ENCODE results near the gene CELSR1.

Gene CELSR1

GRCh38 chr22:46362203-46362933 is 175.1 kb downstream of the CELSR1 start:
- DNase-seq (ENCODE audit: low spot score) = no peak

GRCh38 chr22:46361826-46362202 is 175.6 kb downstream of the CELSR1 start:
- DNase-seq (ENCODE audit: low spot score) = no peak

GRCh38 chr22:46360891-46361290 is 176.5 kb downstream of the CELSR1 start:
- no peak for DNase-seq (ENCODE audit: low spot score)

GRCh38 chr22:46360097-46360496 is 177.3 kb downstream of the CELSR1 start:
- DNase-seq (ENCODE audit: low spot score) = no peak

- DNase-seq (ENCODE audit: low spot score) = no peak
These were observed 178.1 kb downstream of the CELSR1 start for GRCh38 chr22:46359362-46359761.

- DNase-seq (ENCODE audit: low spot score) = no peak
These were observed 178.7 kb downstream of the CELSR1 start for GRCh38 chr22:46358766-46359165.

GRCh38 chr22:46357711-46358520 is 179.5 kb downstream of the CELSR1 start:
- no peak for DNase-seq (ENCODE audit: low spot score)

GRCh38 chr22:46356496-46357480 is 180.6 kb downstream of the CELSR1 start:
- DNase-seq (ENCODE audit: low spot score) = no peak

- DNase-seq (ENCODE audit: low spot score) = no peak
These were observed 181.4 kb downstream of the CELSR1 start for GRCh38 chr22:46355996-46356471.

GRCh38 chr22:46355369-46355995 is 181.9 kb downstream of the CELSR1 start:
- peak; percentile 52 for DNase-seq (ENCODE audit: low spot score)

GRCh38 chr22:46354993-46355305 is 182.5 kb downstream of the CELSR1 start:
- no peak for DNase-seq (ENCODE audit: low spot score)

- no peak for DNase-seq (ENCODE audit: low spot score)
These were observed 183.0 kb downstream of the CELSR1 start for GRCh38 chr22:46354176-46354992.

GRCh38 chr22:46353483-46354105 is 183.8 kb downstream of the CELSR1 start:
- no peak for DNase-seq (ENCODE audit: low spot score)

GRCh38 chr22:46352691-46353386 is 184.6 kb downstream of the CELSR1 start:
- DNase-seq (ENCODE audit: low spot score) = no peak

- DNase-seq (ENCODE audit: low spot score) = no peak
These were observed 185.1 kb downstream of the CELSR1 start for GRCh38 chr22:46352276-46352675.

- DNase-seq (ENCODE audit: low spot score) = no peak
These were observed 185.7 kb downstream of the CELSR1 start for GRCh38 chr22:46351767-46352166.

- no peak for DNase-seq (ENCODE audit: low spot score)
These were observed 186.2 kb downstream of the CELSR1 start for GRCh38 chr22:46351131-46351735.

GRCh38 chr22:46350646-46351045 is 186.8 kb downstream of the CELSR1 start:
- DNase-seq (ENCODE audit: low spot score) = no peak

- no peak for DNase-seq (ENCODE audit: low spot score)
These were observed 187.3 kb downstream of the CELSR1 start for GRCh38 chr22:46350121-46350520.
